Stomach (tissue), 4 donors: ENCODE measurements around the gene CDKN1A.

ENCODE experiments used
- EP300 ChIP-seq: sonication (generic); formaldehyde crosslinking; IDR thresholded peaks from one replicate; pipeline ENCODE4 v1.6.1; 2017; ENCODE audit warnings: antibody characterized with exemption
- POLR2A ChIP-seq, 4 donors: fragments of 450-650 bp; IDR thresholded peaks; one replicate each; pipeline ENCODE4 v1.6.1; 2016; ENCODE audit warnings: antibody characterized with exemption in 4 of 4, control low read depth in 2 of 4, mild to moderate bottlenecking in 1 of 4, moderate library complexity in 1 of 4
- POLR2AphosphoS5 ChIP-seq, 3 donors: sonication (generic); formaldehyde crosslinking; IDR thresholded peaks; one replicate each; pipeline ENCODE4 v1.6.1; 2016; ENCODE audit warnings: antibody characterized with exemption in 3 of 3
- TF ChIP-seq, protein P1 (sequence below), 7 experiments: fragments of 450-650 bp in 4 of 7; fragments of 200-600 bp in 3 of 7; sonication (generic) in 3 of 7; IDR thresholded peaks; one replicate each; pipeline ENCODE4 v1.5.1; 2016 to 2019; ENCODE audit warnings: antibody characterized with exemption in 7 of 7, control low read depth in 2 of 7, mild to moderate bottlenecking in 1 of 7

DNA sequence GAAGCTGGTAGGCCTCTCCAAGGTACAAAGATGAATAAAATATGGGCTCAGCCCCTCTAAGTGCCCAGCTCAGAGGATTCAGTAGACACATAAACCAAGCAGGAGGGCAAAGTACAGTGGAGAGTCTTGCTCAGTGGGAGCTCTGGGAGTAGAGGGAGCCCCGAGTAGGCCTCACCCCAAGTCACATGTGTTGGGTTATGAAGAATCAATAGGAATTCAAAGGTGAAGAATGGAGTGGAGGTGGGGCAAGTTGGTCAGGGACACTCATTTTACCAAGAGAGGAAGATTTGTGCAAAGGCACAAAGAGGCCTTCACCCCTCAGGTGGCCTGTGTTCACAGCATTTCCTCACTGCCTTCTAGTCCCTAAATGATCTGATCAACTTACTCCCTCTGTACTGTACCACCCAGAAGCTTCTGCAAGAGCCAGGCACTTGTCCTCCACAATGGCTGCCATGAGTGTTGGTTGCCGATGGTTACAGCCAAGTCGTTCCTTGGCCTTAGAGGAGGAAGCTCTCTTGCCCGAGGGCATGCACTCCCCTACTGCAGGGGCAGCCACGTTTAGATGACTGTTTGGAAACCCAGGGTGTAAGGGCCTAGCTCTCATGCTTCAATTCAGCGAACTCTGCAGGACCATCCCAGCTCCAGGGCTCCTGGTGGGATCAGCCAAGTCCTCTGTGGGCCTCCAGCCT, 6.7 kb upstream of the CDKN1A start:
- TF ChIP-seq, protein P1, sequence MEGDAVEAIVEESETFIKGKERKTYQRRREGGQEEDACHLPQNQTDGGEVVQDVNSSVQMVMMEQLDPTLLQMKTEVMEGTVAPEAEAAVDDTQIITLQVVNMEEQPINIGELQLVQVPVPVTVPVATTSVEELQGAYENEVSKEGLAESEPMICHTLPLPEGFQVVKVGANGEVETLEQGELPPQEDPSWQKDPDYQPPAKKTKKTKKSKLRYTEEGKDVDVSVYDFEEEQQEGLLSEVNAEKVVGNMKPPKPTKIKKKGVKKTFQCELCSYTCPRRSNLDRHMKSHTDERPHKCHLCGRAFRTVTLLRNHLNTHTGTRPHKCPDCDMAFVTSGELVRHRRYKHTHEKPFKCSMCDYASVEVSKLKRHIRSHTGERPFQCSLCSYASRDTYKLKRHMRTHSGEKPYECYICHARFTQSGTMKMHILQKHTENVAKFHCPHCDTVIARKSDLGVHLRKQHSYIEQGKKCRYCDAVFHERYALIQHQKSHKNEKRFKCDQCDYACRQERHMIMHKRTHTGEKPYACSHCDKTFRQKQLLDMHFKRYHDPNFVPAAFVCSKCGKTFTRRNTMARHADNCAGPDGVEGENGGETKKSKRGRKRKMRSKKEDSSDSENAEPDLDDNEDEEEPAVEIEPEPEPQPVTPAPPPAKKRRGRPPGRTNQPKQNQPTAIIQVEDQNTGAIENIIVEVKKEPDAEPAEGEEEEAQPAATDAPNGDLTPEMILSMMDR (IDR thresholded peaks at IDR 0.05), result no peak
- TF ChIP-seq POLR2A (IDR thresholded peaks at IDR 0.05), result no peak
- no peak for TF ChIP-seq EP300
- no peak for TF ChIP-seq POLR2AphosphoS5 (IDR thresholded peaks at IDR 0.05)
